ENCODE results near the gene CREBRF.

DNA sequence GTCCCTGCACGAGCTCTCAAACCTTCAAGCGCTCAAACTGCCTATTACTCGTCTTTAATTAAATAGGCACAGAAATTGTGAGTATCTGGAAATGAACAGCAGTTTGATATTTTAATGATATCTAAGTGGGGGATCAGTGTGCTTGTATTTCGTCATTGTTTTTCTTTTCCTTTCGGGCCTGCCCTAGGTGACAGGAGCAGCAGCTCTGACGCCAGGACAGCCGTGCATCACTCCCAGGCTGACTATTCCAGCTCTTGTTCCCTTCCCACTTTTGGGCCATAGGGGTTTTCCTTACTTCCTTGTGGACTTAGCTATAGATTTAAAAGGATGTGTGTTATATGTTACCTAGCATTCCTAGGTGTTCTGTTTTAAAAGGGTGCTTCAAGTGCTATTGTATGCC is 97.7 kb downstream of the CREBRF start:
- TF ChIP-seq, protein P1, sequence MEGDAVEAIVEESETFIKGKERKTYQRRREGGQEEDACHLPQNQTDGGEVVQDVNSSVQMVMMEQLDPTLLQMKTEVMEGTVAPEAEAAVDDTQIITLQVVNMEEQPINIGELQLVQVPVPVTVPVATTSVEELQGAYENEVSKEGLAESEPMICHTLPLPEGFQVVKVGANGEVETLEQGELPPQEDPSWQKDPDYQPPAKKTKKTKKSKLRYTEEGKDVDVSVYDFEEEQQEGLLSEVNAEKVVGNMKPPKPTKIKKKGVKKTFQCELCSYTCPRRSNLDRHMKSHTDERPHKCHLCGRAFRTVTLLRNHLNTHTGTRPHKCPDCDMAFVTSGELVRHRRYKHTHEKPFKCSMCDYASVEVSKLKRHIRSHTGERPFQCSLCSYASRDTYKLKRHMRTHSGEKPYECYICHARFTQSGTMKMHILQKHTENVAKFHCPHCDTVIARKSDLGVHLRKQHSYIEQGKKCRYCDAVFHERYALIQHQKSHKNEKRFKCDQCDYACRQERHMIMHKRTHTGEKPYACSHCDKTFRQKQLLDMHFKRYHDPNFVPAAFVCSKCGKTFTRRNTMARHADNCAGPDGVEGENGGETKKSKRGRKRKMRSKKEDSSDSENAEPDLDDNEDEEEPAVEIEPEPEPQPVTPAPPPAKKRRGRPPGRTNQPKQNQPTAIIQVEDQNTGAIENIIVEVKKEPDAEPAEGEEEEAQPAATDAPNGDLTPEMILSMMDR (conservative IDR thresholded peaks at IDR 0.05; ENCODE audit: low read length): no peak
- TF ChIP-seq EZH2phosphoT487 (IDR thresholded peaks at IDR 0.05; ENCODE audit: borderline replicate concordance, low read depth, low read length): no peak
